Smooth muscle cell (in vitro differentiated cells): ENCODE measurements around the gene JUND. TPM values are rescaled to one million over a fixed set of nuclear protein-coding genes. Genes with fewer than 3 reads are reported as not detected.
A peak's percentile ranks its signal among the peaks of the same experiment; 100 is the strongest.

Experiments used
- DNase-seq: peaks from one replicate; lab custom pipeline; 2025; ENCODE audit not compliant: unreplicated experiment; lab: John Stamatoyannopoulos, UW
- H2AFZ ChIP-seq: fragments of 200-600 bp; sonication (generic); 2 replicates; pipeline ENCODE4 v1.6.0; 2016; ENCODE audit warnings: antibody characterized with exemption, low read depth, mild to moderate bottlenecking
- H3F3A ChIP-seq: fragments of 200-600 bp; sonication (generic); 2 replicates; pipeline ENCODE4 v1.6.0; 2017; ENCODE audit warnings: antibody characterized with exemption, low read depth
- H3K27ac ChIP-seq: fragments of 200-600 bp; sonication (generic); 2 replicates; pipeline ENCODE4 v1.5.1; 2016; ENCODE audit warnings: low read depth, mild to moderate bottlenecking
- H3K27me3 ChIP-seq: fragments of 200-600 bp; sonication (generic); 2 replicates; pipeline ENCODE4 v1.6.1; 2016; ENCODE audit warnings: low read depth, mild to moderate bottlenecking
- H3K36me3 ChIP-seq: fragments of 200-600 bp; sonication (generic); 2 replicates; pipeline ENCODE4 v1.5.1; 2016; ENCODE audit warnings: low read depth
- H3K4me1 ChIP-seq: fragments of 200-600 bp; sonication (generic); 2 replicates; pipeline ENCODE4 v1.5.1; 2016; ENCODE audit warnings: low read depth
- H3K4me2 ChIP-seq: fragments of 200-600 bp; sonication (generic); 2 replicates; pipeline ENCODE4 v1.6.0; 2016; ENCODE audit warnings: mild to moderate bottlenecking
- H3K4me3 ChIP-seq: fragments of 200-600 bp; sonication (generic); 2 replicates; pipeline ENCODE4 v1.5.1; 2016; ENCODE audit warnings: mild to moderate bottlenecking
- H3K79me2 ChIP-seq: fragments of 200-600 bp; sonication (generic); 2 replicates; pipeline ENCODE4 v1.6.0; 2016; ENCODE audit warnings: low read depth, mild to moderate bottlenecking
- H3K9ac ChIP-seq: fragments of 200-600 bp; sonication (generic); 2 replicates; pipeline ENCODE4 v1.6.0; 2016; ENCODE audit warnings: low read depth
- H3K9me3 ChIP-seq: fragments of 200-600 bp; sonication (generic); replicated peaks from 2 replicates; pipeline ENCODE4 v1.5.1; 2016; ENCODE audit warnings: low read depth
- H4K20me1 ChIP-seq: fragments of 200-600 bp; sonication (generic); 2 replicates; pipeline ENCODE4 v1.6.0; 2016; ENCODE audit warnings: low read depth
- CTCF ChIP-seq: fragments of 200-600 bp; sonication (generic); IDR thresholded peaks from 2 replicates; pipeline ENCODE4 v1.5.1; 2017; ENCODE audit warnings: borderline replicate concordance, mild to moderate bottlenecking, antibody characterized with exemption; ENCODE audit not compliant: insufficient read depth, poor library complexity, severe bottlenecking
- WGBS: methylation state at CpG from one replicate; pipeline ENCODE4 v1.1.7; 2016; ENCODE audit warnings: low lambda C conversion rate; 5-methylcytosine and 5-hydroxymethylcytosine counted together
- polyA plus RNA-seq: library from polyadenylated mRNA; unstranded; fragments of >200 nt; fragmentation: Nextera tagmentation; extraction: Ambion mirVana; gene quantifications from 2 replicates; pipeline ENCODE4 v1.2.1, GENCODE V29; 2016
- total RNA-seq: library from RNA; depleted of rRNA; stranded (reverse); fragments of >200 nt; gene quantifications from 2 replicates; pipeline ENCODE4 v1.2.3, GENCODE V29; 2014

Gene JUND
- total and polyA plus RNA-seq, 2 experiments from 2014 or later: 164 to 464 TPM

- peak; percentile 36 for DNase-seq
- peaks cover 25% of the 10 kb centered on the region for H3K27me3 ChIP-seq
- WGBS: 91% methylated on average over 47 of the region's 55 CpGs
Observed at GRCh38 chr19:18257503-18258470, 23.6 kb downstream of the JUND start.

GRCh38 chr19:18254546-18255503, 26.6 kb downstream of the JUND start:
- H4K20me1 ChIP-seq: no peaks in the 10 kb centered on the region
- H3K9me3 ChIP-seq: no peaks in the 10 kb centered on the region
- H3K79me2 ChIP-seq: no peaks in the 10 kb centered on the region
- H3K36me3 ChIP-seq: no peaks in the 10 kb centered on the region
- DNase-seq: no peak
- WGBS: 34% methylated on average over 23 of the region's 24 CpGs
- no peak overlapping the region for H3K4me2 ChIP-seq
- H3F3A ChIP-seq: no peaks in the 10 kb centered on the region
- no peak for TF ChIP-seq CTCF
- H3K27me3 ChIP-seq: peaks cover 25% of the 10 kb centered on the region
- H2AFZ ChIP-seq: no peak overlapping the region
- no peak overlapping the region for H3K4me3 ChIP-seq
- H3K4me1 ChIP-seq: no peaks in the 10 kb centered on the region
- H3K9ac ChIP-seq: no peak overlapping the region
- no peak overlapping the region for H3K27ac ChIP-seq

More at GRCh38 chr19:18257503-18258470, 23.6 kb downstream of the JUND start:
- Histone ChIP-seq H2AFZ (no peak overlapping the region), H3K4me3 (no peak overlapping the region), H3K27ac (no peak overlapping the region), H3K9ac (no peak overlapping the region), H3K9me3 (no peaks in the 10 kb centered on the region), H3K79me2 (no peaks in the 10 kb centered on the region), H3F3A (no peaks in the 10 kb centered on the region), H3K4me2 (no peak overlapping the region), H3K36me3 (no peaks in the 10 kb centered on the region), H4K20me1 (no peaks in the 10 kb centered on the region), H3K4me1 (no peaks in the 10 kb centered on the region)
- no peak for TF ChIP-seq CTCF

- H3K9ac ChIP-seq: no peak overlapping the region
- H3K4me1 ChIP-seq: no peaks in the 10 kb centered on the region
- peaks cover 25% of the 10 kb centered on the region for H3K27me3 ChIP-seq
- H3K9me3 ChIP-seq: no peaks in the 10 kb centered on the region
- no peak overlapping the region for H3K4me2 ChIP-seq
- H3F3A ChIP-seq: no peaks in the 10 kb centered on the region
- DNase-seq: no peak
- H4K20me1 ChIP-seq: no peaks in the 10 kb centered on the region
- H3K79me2 ChIP-seq: no peaks in the 10 kb centered on the region
- H3K4me3 ChIP-seq: no peak overlapping the region
- TF ChIP-seq CTCF: no peak
- H3K27ac ChIP-seq: no peak overlapping the region
- H3K36me3 ChIP-seq: no peaks in the 10 kb centered on the region
- H2AFZ ChIP-seq: no peak overlapping the region
- 70% methylated on average over 5 of the region's 5 CpGs for WGBS
Observed at GRCh38 chr19:18253716-18254115, 27.7 kb downstream of the JUND start.
